ENCODE measurements around the gene UBA52. TPM values are rescaled to one million over a fixed set of nuclear protein-coding genes. Genes with fewer than 3 reads are reported as not detected.

Gene UBA52
- total RNA-seq, 1 experiment from 2014 or later = 1,265 TPM

DNA sequence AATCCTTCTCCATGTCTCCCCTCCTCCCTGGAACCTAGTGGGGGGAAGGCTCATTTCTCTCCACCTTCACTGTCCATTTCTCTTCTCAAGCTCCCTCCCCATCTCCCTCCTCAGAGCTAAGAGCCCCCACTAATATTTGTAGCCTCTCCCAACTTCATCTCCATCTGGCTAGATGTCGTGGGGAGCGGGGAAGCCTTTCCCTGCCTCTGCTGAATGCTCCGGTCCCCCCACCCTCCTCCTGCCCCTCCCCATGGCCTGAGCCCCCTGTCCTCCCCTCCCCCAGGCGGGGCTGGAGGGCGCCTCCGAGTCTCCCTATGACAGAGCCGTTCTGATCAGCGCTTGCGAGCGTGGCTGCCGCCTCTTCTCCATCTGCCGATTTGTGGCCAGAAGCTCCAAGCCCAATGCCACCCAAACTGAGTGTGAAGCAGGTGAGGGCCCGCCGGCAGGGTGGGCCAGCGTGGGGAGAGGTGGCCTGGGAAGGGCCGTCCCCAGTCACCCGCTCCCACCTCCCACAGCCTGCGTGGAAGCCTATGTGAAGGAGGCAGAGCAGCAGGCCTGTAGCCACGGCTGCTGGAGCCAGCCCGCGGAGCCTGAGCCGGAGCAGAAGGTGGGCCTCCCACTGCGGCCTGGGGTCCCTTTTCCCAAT lies 42.1 kb downstream of the UBA52 start:
- H4K8ac ChIP-seq (replicated peaks; ENCODE audit: insufficient read length, low read depth, low read length) = no peak overlapping the region
- H3K56ac ChIP-seq (ENCODE audit: insufficient read length, low read depth, low read length) = no peak overlapping the region
- H4K91ac ChIP-seq (ENCODE audit: insufficient read length, low read depth, low read length) = no peak overlapping the region
- no peaks in the 10 kb centered on the region for H3K9me3 ChIP-seq (ENCODE audit: control insufficient read depth, low read depth, low read length)
- no CpG with 5 or more reads among the region's 23 CpGs for WGBS (ENCODE audit: extremely low coverage, insufficient read length, low lambda C conversion rate)
- Mint-ChIP-seq H3K4me3 (peak overlapping the region; percentile 60 to 88), H3K27ac (no peak overlapping the region), H3K4me1 (peaks cover 34 to 42% of the 10 kb centered on the region in 2 experiments), H3K27me3 (ENCODE audit: low read depth) (peaks cover 85% of the 10 kb centered on the region), H3K9me3 (peaks cover 6 to 7% of the 10 kb centered on the region in 2 experiments), H3K36me3 (ENCODE audit: insufficient read depth in 1 of 3, low read depth in 3 of 3) (peaks cover 0 to 7% (median 4%) of the 10 kb centered on the region in 3 experiments; a peak in 5 of 7 replicates)
- H3K27me3 ChIP-seq (ENCODE audit: insufficient read depth, low read length) = peaks cover 52% of the 10 kb centered on the region
- H2BK12ac ChIP-seq (ENCODE audit: insufficient read length, low read depth, low read length) = no peak overlapping the region
- no peaks in the 10 kb centered on the region for H4K20me1 ChIP-seq (ENCODE audit: control insufficient read depth, insufficient read depth, insufficient read length)
- TF ChIP-seq, protein P1, sequence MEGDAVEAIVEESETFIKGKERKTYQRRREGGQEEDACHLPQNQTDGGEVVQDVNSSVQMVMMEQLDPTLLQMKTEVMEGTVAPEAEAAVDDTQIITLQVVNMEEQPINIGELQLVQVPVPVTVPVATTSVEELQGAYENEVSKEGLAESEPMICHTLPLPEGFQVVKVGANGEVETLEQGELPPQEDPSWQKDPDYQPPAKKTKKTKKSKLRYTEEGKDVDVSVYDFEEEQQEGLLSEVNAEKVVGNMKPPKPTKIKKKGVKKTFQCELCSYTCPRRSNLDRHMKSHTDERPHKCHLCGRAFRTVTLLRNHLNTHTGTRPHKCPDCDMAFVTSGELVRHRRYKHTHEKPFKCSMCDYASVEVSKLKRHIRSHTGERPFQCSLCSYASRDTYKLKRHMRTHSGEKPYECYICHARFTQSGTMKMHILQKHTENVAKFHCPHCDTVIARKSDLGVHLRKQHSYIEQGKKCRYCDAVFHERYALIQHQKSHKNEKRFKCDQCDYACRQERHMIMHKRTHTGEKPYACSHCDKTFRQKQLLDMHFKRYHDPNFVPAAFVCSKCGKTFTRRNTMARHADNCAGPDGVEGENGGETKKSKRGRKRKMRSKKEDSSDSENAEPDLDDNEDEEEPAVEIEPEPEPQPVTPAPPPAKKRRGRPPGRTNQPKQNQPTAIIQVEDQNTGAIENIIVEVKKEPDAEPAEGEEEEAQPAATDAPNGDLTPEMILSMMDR (conservative IDR thresholded peaks at IDR 0.05) = no peak
- H3T11ph ChIP-seq (ENCODE audit: low read length) = no peak overlapping the region
- no peak overlapping the region; the same call in 1 of the 2 replicates for H3K14ac ChIP-seq (ENCODE audit: insufficient read depth, low read length)
- no peak overlapping the region for H3K18ac ChIP-seq (ENCODE audit: insufficient read length, low read depth, low read length)
- peaks cover 27% of the 10 kb centered on the region for H3K23me2 ChIP-seq (ENCODE audit: insufficient read length, low read depth, low read length, poor library complexity, severe bottlenecking)
- no peak overlapping the region for H2BK20ac ChIP-seq (ENCODE audit: low read depth, low read length, poor library complexity, severe bottlenecking)
- H3K4ac ChIP-seq (ENCODE audit: low read depth, low read length) = no peak overlapping the region
- no peak overlapping the region for H3K23ac ChIP-seq (ENCODE audit: insufficient read length, low read depth, low read length)
- H4K5ac ChIP-seq (ENCODE audit: insufficient read length, low read depth, low read length) = no peak overlapping the region
- no peaks in the 10 kb centered on the region for H3K79me2 ChIP-seq (ENCODE audit: insufficient read depth, low read length)
- no peak overlapping the region for H3K9ac ChIP-seq (ENCODE audit: extremely low read depth, insufficient read length, low read length)
- H3K79me1 ChIP-seq (ENCODE audit: insufficient read depth, low read depth, low read length, poor library complexity, severe bottlenecking) = no peaks in the 10 kb centered on the region
- no peak overlapping the region for H2BK120ac ChIP-seq (ENCODE audit: low read depth, low read length, poor library complexity, severe bottlenecking)
- H2AK5ac ChIP-seq (ENCODE audit: insufficient read length, low read length) = no peak overlapping the region
- DNase-seq = no peak
- peak overlapping the region; percentile 44 for H3K4me2 ChIP-seq (ENCODE audit: insufficient read depth, insufficient read length, low read length)
- no peak overlapping the region for H3K27ac ChIP-seq (ENCODE audit: insufficient read length, low read depth, low read length)
- H3K4me1 ChIP-seq (ENCODE audit: insufficient read depth, low read length) = peaks cover 17% of the 10 kb centered on the region
- H2AFZ ChIP-seq (ENCODE audit: low read length) = no peak overlapping the region
- H2BK15ac ChIP-seq (ENCODE audit: low read depth, low read length) = no peak overlapping the region
- no peak overlapping the region for H2BK5ac ChIP-seq (ENCODE audit: insufficient read length, low read length)

Measured in H9 (cell line).